GM21576 (cell line): Measurements from ENCODE around the gene KRT33A.

Source experiments
- ATAC-seq: cut with Tn5 transposase; IDR thresholded peaks from one replicate; pipeline ENCODE4 v1.9.1; 2021; ENCODE audit warnings: mild to moderate bottlenecking, moderate library complexity; ENCODE audit not compliant: unreplicated experiment

The KRT33A gene

DNA sequence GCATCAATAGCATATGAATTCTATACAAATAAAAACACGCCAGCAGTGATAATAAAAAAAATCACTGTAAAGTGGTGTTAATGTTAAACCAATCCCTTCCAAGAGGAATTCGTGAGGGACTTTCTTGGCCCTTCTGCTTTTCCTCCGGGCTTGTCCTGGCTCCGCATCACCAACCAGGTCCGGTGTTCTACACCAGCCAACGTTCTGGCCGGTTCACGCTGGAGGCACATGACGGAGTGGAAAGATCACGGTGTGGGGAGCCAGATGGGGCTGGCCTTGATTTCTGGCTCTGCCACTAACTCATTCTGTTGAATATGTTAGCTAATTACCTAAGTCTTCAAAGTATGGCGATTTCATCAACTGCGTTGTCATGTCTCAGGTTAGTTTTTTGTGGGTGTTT, 46.5 kb downstream of the KRT33A start:
- no peak for ATAC-seq

DNA sequence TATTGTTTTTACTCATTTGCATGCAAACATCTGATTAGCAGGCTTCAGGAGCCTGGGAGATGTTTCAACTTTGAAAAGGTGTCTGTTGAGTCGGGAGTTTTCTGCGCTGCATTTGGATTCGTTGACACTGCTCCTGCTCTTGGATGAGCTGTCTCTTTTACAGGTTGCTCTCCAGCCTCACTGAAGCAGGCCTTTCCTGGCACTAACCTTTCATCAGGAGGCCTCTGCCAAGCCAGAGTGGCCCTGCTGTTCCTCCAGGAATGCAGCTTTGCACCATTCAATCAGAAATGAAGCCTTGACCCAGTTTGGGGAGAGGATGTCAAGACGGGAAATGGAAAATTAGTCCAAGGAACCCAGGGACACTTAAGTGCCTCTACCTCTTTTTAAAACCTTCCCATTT, 47.6 kb downstream of the KRT33A start:
- no peak for ATAC-seq

DNA sequence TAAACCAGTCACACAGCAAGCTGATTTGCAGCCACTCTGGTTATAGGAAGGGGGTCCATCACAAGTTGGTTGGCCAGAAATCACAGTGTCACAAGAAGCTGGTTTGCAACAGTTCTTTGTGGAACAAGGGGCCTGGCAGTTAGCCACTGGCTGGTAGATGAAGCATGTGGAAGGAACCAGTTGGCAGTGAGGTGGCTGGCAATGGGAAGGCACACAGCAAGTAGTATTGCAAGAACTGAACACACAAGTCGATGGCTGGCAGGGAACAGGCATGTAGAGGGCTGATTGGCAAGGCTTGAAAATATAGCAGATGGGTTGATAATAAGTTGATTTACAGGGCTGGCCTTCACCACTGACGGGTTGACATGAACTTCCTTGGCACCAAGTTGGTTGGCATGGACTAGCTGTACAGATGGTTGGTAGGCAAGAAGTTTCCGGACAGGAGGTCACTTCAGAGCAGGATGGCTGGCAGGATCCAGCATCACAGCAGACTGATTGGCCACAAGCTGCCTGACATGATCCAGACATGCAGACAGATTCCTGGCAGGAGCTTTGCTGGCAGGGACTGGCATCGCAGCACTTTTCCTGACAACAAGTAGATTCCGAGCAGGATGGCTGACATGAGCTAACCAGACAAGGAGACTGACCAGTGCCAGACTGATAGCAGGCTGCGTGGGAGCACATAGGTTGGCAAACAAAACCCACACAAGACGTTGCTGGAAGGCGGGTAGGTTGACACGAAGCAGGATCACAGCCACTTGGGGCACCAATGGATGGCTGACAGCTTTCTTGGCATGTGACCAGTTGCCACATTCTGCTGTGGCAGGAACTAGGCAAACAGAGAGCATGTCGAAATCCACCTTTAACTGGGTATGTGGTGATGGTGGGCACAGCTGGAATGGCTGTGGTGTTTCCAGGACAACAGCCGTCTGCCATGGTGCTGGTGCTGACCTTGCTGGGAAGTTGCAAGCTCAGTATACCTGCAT, 48.4 kb downstream of the KRT33A start, which contains the start of gene KRTAP29-1:
Gene KRTAP29-1, minus strand, starts transcription at position 936 of the 986 bp plus-strand sequence. Its CDS starts 0 bp downstream, at position 936.
- no peak for ATAC-seq

DNA sequence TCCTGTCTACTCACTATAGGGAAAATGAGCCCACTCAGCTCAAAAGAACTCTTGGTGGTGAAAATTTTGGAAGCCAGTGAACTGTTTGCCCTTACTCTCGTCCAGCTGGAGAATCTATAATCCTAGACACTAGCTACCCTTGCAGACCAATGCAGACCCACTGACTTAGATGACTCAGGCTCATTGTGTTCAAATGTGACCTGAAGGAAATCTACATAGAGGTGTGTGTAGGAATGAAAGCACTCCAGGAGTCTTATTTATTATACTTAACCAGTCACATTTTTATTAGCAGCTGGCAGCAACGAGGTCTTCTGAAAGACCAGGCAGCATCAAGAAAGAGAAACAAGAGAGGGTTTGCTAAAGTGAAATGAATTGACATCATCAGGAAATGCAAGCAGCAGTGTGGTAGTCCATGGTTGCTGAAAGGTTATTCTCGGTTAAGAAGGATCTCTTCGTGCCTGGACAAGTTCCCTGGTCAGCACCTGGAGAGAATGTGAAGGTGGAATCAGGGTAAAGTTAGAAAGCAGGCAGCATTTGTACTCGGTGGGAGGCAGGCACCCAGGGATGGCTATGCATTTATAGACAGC, 49.3 kb downstream of the KRT33A start:
- ATAC-seq = no peak

DNA sequence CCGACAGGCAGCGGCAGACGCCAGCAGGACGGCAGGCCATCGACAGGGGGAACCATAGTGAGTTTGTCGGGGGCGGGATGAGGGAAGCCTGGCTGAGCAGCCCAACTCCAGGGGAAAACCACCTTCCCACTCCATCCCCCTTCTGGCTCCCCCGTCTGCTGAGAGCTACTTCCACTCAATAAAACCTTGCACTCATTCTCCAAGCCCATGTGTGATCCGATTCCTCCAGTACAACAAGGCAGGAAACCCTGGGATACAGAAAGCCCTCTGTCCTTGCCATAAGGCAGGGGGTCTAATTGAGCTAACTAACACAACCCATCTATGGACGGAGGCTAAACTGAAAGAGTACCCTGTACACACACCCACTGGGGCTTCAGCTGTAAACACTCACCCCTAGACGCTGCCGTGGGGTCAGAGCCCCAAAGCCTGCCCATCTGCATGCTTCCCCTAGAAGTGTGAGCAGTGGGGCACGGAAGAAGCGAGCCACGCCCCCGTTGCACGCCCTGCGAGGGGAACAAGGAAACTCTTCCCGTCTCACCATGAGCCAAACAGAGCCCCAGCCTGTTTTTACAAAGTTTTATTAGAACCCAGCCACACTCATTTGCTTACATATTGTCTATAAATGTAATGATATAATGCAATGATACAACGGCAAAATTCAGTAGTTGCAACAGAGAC, 52.0 kb downstream of the KRT33A start:
- no peak for ATAC-seq

DNA sequence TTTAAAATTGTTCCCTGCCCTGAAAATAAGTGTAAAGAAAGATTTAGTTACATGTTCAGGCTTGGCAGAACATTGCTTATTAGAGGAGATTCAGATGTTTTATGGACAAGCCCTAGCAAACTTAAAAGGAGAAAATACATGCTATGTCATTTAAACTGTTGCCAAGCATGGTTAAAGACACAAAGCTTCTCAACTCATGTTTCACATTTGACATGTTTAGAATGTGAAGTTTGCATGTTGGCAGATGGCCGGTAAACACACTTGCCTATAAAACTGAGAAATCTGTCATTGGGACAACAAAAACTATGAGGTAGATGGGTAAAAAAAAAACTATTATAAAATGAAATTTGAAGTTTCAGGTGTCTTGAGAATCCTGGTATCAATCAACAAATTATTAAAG, 53.8 kb downstream of the KRT33A start:
- ATAC-seq = no peak
